SK-N-SH (cell line): ENCODE measurements around the gene UTP14C. TPM values are rescaled to one million over a fixed set of nuclear protein-coding genes. Genes with fewer than 3 reads are reported as not detected.

Experiments
- CTCF ChIA-PET: fragments of 300-600, 350-600 bp; formaldehyde crosslinking; extraction: SDS; loops from one replicate; lab custom pipeline; 2021; lab: Yijun Ruan, JAX
- POLR2A ChIA-PET: fragments of 350-600 bp; sonication (Branson Sonifier 250); formaldehyde crosslinking; extraction: SDS; loops from one replicate; lab custom pipeline; 2020; ENCODE audit warnings: antibody characterized with exemption, inconsistent platforms; lab: Yijun Ruan, JAX
- DNase-seq: peaks from one replicate; pipeline ENCODE4 v3.0.0; 2012
- H2AFZ ChIP-seq: fragments of 200-600 bp; sonication (generic); 2 replicates; pipeline ENCODE4 v1.8.1; 2016; ENCODE audit warnings: antibody characterized with exemption, mild to moderate bottlenecking, low read depth
- H3F3A ChIP-seq: fragments of 200-600 bp; sonication (generic); replicated peaks from 2 replicates; pipeline ENCODE3; 2016; ENCODE audit warnings: antibody characterized with exemption, mild to moderate bottlenecking; ENCODE audit not compliant: insufficient read depth
- H3K27ac ChIP-seq, 2 experiments: fragments of 200-500 bp in 1 of 2; fragments of 200-600 bp in 1 of 2; sonication (Bioruptor generic) in 1 of 2; sonication (generic), shearing (Covaris generic) in 1 of 2; 2 replicates each; pipeline versions ENCODE4 v1.5.1 to v1.6.1; 2014 to 2016; ENCODE audit warnings: low read depth in 2 of 2, inconsistent platforms in 1 of 2, low read length in 1 of 2, mild to moderate bottlenecking in 1 of 2, mixed read lengths in 1 of 2
- H3K27me3 ChIP-seq: fragments of 200-600 bp; sonication (generic), shearing (Covaris generic); 2 replicates; pipeline ENCODE4 v1.6.1; 2016; ENCODE audit warnings: mixed run types; ENCODE audit not compliant: insufficient read depth
- H3K36me3 ChIP-seq, 2 experiments: fragments of 200-500 bp in 1 of 2; fragments of 200-600 bp in 1 of 2; sonication (Bioruptor generic) in 1 of 2; sonication (generic) in 1 of 2; replicated peaks in 1 of 2; 2 replicates each; pipeline versions ENCODE3 to v1.5.1; 2014 to 2016; ENCODE audit warnings: low read length in 1 of 2, mild to moderate bottlenecking in 1 of 2; ENCODE audit not compliant: insufficient read depth in 2 of 2, control insufficient read depth in 1 of 2
- H3K4me1 ChIP-seq, 2 experiments: fragments of 200-500 bp in 1 of 2; fragments of 200-600 bp in 1 of 2; sonication (Bioruptor generic) in 1 of 2; sonication (generic), shearing (Covaris generic) in 1 of 2; 2 replicates each; pipeline versions ENCODE4 v1.5.1 to v1.6.1; 2014 to 2016; ENCODE audit warnings: low read depth in 1 of 2, low read length in 1 of 2, mixed run types in 1 of 2; ENCODE audit not compliant: insufficient read depth in 2 of 2, control insufficient read depth in 1 of 2
- H3K4me2 ChIP-seq: fragments of 200-600 bp; sonication (generic), shearing (Covaris generic); 2 replicates; pipeline ENCODE4 v1.6.1; 2017; ENCODE audit warnings: mixed run types
- H3K4me3 ChIP-seq, 2 experiments: fragments of 200-500 bp in 1 of 2; fragments of 200-600 bp in 1 of 2; sonication (Bioruptor generic) in 1 of 2; sonication (generic), shearing (Covaris generic) in 1 of 2; 2 replicates each; pipeline versions ENCODE4 v1.5.1 to v1.8.1; 2014 to 2016; ENCODE audit warnings: low read depth in 2 of 2, inconsistent platforms in 1 of 2, low read length in 1 of 2, mild to moderate bottlenecking in 1 of 2, mixed read lengths in 1 of 2, moderate library complexity in 1 of 2
- H3K79me2 ChIP-seq: fragments of 200-600 bp; sonication (generic); 2 replicates; pipeline ENCODE4 v1.8.1; 2017; ENCODE audit warnings: mild to moderate bottlenecking; ENCODE audit not compliant: insufficient read depth
- H3K9ac ChIP-seq: fragments of 200-600 bp; sonication (generic); 2 replicates; pipeline ENCODE4 v1.6.1; 2017; ENCODE audit warnings: mixed run types
- H3K9me2 ChIP-seq: fragments of 200-600 bp; sonication (generic); 2 replicates; pipeline ENCODE4 v1.6.1; 2017; ENCODE audit warnings: mixed run types
- H3K9me3 ChIP-seq: fragments of 200-600 bp; sonication (generic); 2 replicates; pipeline ENCODE4 v1.6.1; 2017; ENCODE audit warnings: mixed run types, mild to moderate bottlenecking, moderate library complexity
- H4K20me1 ChIP-seq: fragments of 200-600 bp; sonication (generic); 2 replicates; pipeline ENCODE4 v1.6.1; 2017; ENCODE audit warnings: mild to moderate bottlenecking, mixed run types; ENCODE audit not compliant: insufficient read depth
- JUND ChIP-seq: IDR thresholded peaks from 2 replicates; pipeline ENCODE4 v1.4.0; 2012
- MEF2A ChIP-seq: IDR thresholded peaks from 2 replicates; pipeline ENCODE4 v1.4.0; 2012; ENCODE audit warnings: low read depth, borderline replicate concordance
- RCOR1 ChIP-seq: fragments of 150-350 bp; IDR thresholded peaks from 2 replicates; pipeline ENCODE4 v1.6.1; 2017; ENCODE audit warnings: antibody characterized with exemption, low read length
- RFX5 ChIP-seq: IDR thresholded peaks from 2 replicates; pipeline ENCODE4 v1.6.1; 2012; ENCODE audit warnings: mild to moderate bottlenecking, improper control_type of control experiment, low read length
- TAF1 ChIP-seq: IDR thresholded peaks from 2 replicates; pipeline ENCODE4 v1.6.1; 2012; ENCODE audit warnings: low read depth, mild to moderate bottlenecking, low read length, moderate library complexity, borderline replicate concordance
- YY1 ChIP-seq: IDR thresholded peaks from 2 replicates; pipeline ENCODE4 v1.4.0; 2012; ENCODE audit warnings: low read depth, mild to moderate bottlenecking
- WGBS: methylation state at CpG from one replicate; pipeline ENCODE4 v1.1.6; 2017; ENCODE audit warnings: low lambda C conversion rate; 5-methylcytosine and 5-hydroxymethylcytosine counted together
- polyA plus RNA-seq, 3 experiments: library from polyadenylated mRNA; depleted of rRNA; stranded (reverse); fragments of >200 nt; gene quantifications; 2 replicates each; pipeline ENCODE4 v1.2.3, GENCODE V29; 2012
- TF ChIP-seq, protein P1 (sequence below): IDR thresholded peaks from 2 replicates; pipeline ENCODE4; 2012
- TF ChIP-seq, protein P2 (sequence below): IDR thresholded peaks from 2 replicates; pipeline ENCODE4 v1.4.0; 2012; ENCODE audit warnings: low read depth
- TF ChIP-seq, protein P3 (sequence below): IDR thresholded peaks from 2 replicates; pipeline ENCODE4 v1.4.0; 2012; ENCODE audit warnings: low read depth, borderline replicate concordance
- TF ChIP-seq, protein P4 (sequence below): fragments of 150-350 bp; IDR thresholded peaks from 2 replicates; pipeline ENCODE4 v1.6.1; 2017; ENCODE audit warnings: antibody characterized with exemption, low read length, low read depth, borderline replicate concordance

The UTP14C gene
- polyA plus RNA-seq, 1 of the 3 experiments (the other 2 are of a cell fraction), result 5.1 TPM

DNA sequence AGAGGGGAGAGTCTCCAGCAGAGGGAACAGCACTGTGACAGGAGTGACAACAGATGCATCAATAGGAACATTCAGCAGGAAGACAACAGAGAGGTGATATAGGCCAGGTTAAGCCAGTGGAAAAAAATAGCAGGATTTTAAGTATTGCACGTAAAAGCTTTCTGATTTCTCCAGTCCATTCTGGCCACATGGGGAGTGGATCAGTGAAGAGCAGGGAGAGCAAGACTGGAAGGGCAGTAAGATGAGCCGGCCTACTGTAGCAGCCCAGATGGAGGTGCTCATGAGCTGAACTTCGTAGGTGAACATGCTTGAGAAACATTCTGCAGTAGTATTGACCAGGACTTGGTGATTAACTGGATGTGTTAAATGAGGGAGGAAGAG lies 1.7 kb downstream of the UTP14C start:
- no peak overlapping the region for H3K4me2 ChIP-seq
- no peaks in the 10 kb centered on the region for H3K9me2 ChIP-seq
- CTCF ChIA-PET, result interaction anchor here (1.1 kb wide), 1 partner anchor 101 kb away, joined by 3 read pairs; no protein-coding TSS in a partner anchor
- no peaks in the 10 kb centered on the region for H3K4me1 ChIP-seq
- H3K36me3 ChIP-seq, result peaks cover 45 to 63% of the 10 kb centered on the region in 2 experiments
- no peaks in the 10 kb centered on the region for H3F3A ChIP-seq
- no peak overlapping the region for H3K27ac ChIP-seq
- no peaks in the 10 kb centered on the region for H3K27me3 ChIP-seq
- H3K9ac ChIP-seq, result no peak overlapping the region
- no peaks in the 10 kb centered on the region for H4K20me1 ChIP-seq
- POLR2A ChIA-PET, result no interaction called here
- no peaks in the 10 kb centered on the region for H3K9me3 ChIP-seq
- no peak overlapping the region for H2AFZ ChIP-seq
- no peak for DNase-seq
- 98% methylated on average over 3 of the region's 3 CpGs for WGBS
- no peak for TF ChIP-seq TAF1
- no peak for TF ChIP-seq MEF2A
- TF ChIP-seq, protein P1, sequence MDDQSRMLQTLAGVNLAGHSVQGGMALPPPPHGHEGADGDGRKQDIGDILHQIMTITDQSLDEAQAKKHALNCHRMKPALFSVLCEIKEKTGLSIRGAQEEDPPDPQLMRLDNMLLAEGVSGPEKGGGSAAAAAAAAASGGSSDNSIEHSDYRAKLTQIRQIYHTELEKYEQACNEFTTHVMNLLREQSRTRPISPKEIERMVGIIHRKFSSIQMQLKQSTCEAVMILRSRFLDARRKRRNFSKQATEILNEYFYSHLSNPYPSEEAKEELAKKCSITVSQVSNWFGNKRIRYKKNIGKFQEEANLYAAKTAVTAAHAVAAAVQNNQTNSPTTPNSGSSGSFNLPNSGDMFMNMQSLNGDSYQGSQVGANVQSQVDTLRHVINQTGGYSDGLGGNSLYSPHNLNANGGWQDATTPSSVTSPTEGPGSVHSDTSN, result no peak
- no peak for TF ChIP-seq RFX5
- no peak for TF ChIP-seq JUND
- no peak for TF ChIP-seq RCOR1
- TF ChIP-seq, protein P2, sequence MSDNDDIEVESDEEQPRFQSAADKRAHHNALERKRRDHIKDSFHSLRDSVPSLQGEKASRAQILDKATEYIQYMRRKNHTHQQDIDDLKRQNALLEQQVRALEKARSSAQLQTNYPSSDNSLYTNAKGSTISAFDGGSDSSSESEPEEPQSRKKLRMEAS, result no peak
- TF ChIP-seq, protein P3, sequence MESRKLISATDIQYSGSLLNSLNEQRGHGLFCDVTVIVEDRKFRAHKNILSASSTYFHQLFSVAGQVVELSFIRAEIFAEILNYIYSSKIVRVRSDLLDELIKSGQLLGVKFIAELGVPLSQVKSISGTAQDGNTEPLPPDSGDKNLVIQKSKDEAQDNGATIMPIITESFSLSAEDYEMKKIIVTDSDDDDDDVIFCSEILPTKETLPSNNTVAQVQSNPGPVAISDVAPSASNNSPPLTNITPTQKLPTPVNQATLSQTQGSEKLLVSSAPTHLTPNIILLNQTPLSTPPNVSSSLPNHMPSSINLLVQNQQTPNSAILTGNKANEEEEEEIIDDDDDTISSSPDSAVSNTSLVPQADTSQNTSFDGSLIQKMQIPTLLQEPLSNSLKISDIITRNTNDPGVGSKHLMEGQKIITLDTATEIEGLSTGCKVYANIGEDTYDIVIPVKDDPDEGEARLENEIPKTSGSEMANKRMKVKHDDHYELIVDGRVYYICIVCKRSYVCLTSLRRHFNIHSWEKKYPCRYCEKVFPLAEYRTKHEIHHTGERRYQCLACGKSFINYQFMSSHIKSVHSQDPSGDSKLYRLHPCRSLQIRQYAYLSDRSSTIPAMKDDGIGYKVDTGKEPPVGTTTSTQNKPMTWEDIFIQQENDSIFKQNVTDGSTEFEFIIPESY, result no peak
- no peak overlapping the region for H3K4me3 ChIP-seq
- H3K79me2 ChIP-seq, result peaks cover 13% of the 10 kb centered on the region

DNA sequence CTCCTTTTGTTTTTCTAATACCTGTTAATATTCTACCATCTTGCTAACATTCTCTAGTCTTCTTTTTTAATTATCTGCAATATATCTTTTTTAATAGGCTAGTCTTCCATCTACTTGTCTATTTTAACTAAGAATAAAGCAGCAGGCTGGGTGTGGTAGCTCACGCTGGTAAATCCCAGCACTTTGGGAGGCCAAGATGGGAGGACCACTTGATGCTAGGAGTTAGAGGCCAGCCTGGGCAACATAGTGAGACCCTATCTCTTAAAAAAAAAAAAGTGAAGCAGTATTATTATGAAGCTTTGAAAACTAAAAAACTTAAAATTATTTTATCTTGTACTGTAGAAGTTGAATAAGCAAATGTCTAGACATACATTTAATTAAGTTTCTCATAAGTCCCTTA lies 3.3 kb downstream of the UTP14C start:
- Histone ChIP-seq H3K4me3 (no peak overlapping the region), H3K27ac (no peak overlapping the region), H3K36me3 (peaks cover 43 to 52% of the 10 kb centered on the region in 2 experiments), H3K4me1 (no peaks in the 10 kb centered on the region), H4K20me1 (no peaks in the 10 kb centered on the region), H3K9me3 (no peaks in the 10 kb centered on the region), H3K9ac (no peak overlapping the region), H3K27me3 (no peaks in the 10 kb centered on the region), H3K9me2 (no peaks in the 10 kb centered on the region), H3K79me2 (peaks cover 13% of the 10 kb centered on the region), H3K4me2 (no peak overlapping the region), H2AFZ (no peak overlapping the region), H3F3A (no peaks in the 10 kb centered on the region)
- 92% methylated on average over 1 of the region's 1 CpG for WGBS
- POLR2A ChIA-PET, result interaction anchor here (0.7 kb wide), 1 partner anchor 23 kb away, joined by 3 read pairs; no protein-coding TSS in a partner anchor
- DNase-seq, result no peak
- TF ChIP-seq YY1, result no peak
- no peak for TF ChIP-seq JUND
- TF ChIP-seq, protein P4, sequence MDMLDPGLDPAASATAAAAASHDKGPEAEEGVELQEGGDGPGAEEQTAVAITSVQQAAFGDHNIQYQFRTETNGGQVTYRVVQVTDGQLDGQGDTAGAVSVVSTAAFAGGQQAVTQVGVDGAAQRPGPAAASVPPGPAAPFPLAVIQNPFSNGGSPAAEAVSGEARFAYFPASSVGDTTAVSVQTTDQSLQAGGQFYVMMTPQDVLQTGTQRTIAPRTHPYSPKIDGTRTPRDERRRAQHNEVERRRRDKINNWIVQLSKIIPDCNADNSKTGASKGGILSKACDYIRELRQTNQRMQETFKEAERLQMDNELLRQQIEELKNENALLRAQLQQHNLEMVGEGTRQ, result no peak
- TF ChIP-seq, protein P3, result no peak
- CTCF ChIA-PET, result no interaction called here
